Neural cell (in vitro differentiated cells): ENCODE data around the gene CPN1. TPM values are rescaled to one million over a fixed set of nuclear protein-coding genes. Genes with fewer than 3 reads are reported as not detected.

Experiments used
- H2AFZ ChIP-seq: fragments of 200-600, 300-800 bp; sonication (generic), shearing (Covaris generic); 2 replicates; pipeline ENCODE4 v1.6.0; 2014; ENCODE audit warnings: low read depth, mild to moderate bottlenecking, antibody characterized with exemption, low read length, moderate library complexity
- H3F3A ChIP-seq: fragments of 200-600 bp; shearing (Covaris generic); 2 replicates; pipeline ENCODE4 v1.6.1; 2016; ENCODE audit warnings: mild to moderate bottlenecking, moderate library complexity, mixed read lengths, antibody characterized with exemption, low read length; ENCODE audit not compliant: insufficient read depth, poor library complexity, severe bottlenecking
- H3K27ac ChIP-seq: fragments of 200-600, 300-800 bp; sonication (generic), shearing (Covaris generic); 2 replicates; pipeline ENCODE4 v1.5.1; 2014; ENCODE audit warnings: mild to moderate bottlenecking, low read length, moderate library complexity
- H3K27me3 ChIP-seq: fragments of 300-800, 200-600 bp; sonication (generic), shearing (Covaris generic); 2 replicates; pipeline ENCODE4 v1.6.0; 2014; ENCODE audit warnings: mild to moderate bottlenecking, low read depth, low read length, moderate library complexity; ENCODE audit not compliant: insufficient read depth
- H3K36me3 ChIP-seq: fragments of 300-800, 200-600 bp; sonication (generic), shearing (Covaris generic); 2 replicates; pipeline ENCODE4 v1.5.1; 2014; ENCODE audit warnings: mild to moderate bottlenecking, antibody characterized with exemption, low read length, moderate library complexity; ENCODE audit not compliant: insufficient read depth
- H3K4me2 ChIP-seq: fragments of 300-800, 200-600 bp; sonication (generic), shearing (Covaris generic); 2 replicates; pipeline ENCODE4 v1.6.0; 2014; ENCODE audit warnings: mild to moderate bottlenecking, low read length
- H3K4me3 ChIP-seq: fragments of 300-800, 200-600 bp; sonication (generic), shearing (Covaris generic); 2 replicates; pipeline ENCODE4 v1.5.1; 2014; ENCODE audit warnings: mild to moderate bottlenecking, low read length, moderate library complexity
- H3K79me2 ChIP-seq: fragments of 200-600 bp; shearing (Covaris generic); replicated peaks from 2 replicates; pipeline ENCODE4 v1.6.0; 2014; ENCODE audit warnings: mild to moderate bottlenecking, low read length, moderate library complexity; ENCODE audit not compliant: insufficient read depth
- H3K9ac ChIP-seq: fragments of 300-800, 200-600 bp; sonication (generic), shearing (Covaris generic); 2 replicates; pipeline ENCODE4 v1.6.1; 2016; ENCODE audit warnings: mild to moderate bottlenecking, low read length, mixed read lengths
- H3K9me2 ChIP-seq: fragments of 200-600 bp; shearing (Covaris generic); 2 replicates; pipeline ENCODE4 v1.6.1; 2016; ENCODE audit warnings: mild to moderate bottlenecking, low read length, mixed read lengths; ENCODE audit not compliant: insufficient read depth
- H3K9me3 ChIP-seq: fragments of 200-600, 300-800 bp; sonication (generic), shearing (Covaris generic); 2 replicates; pipeline ENCODE4 v1.6.1; 2016; ENCODE audit warnings: mild to moderate bottlenecking, mixed run types, low read length, moderate library complexity, mixed read lengths
- H4K20me1 ChIP-seq: fragments of 200-600 bp; shearing (Covaris generic); 2 replicates; pipeline ENCODE4 v1.6.1; 2016; ENCODE audit warnings: mild to moderate bottlenecking, mixed run types; ENCODE audit not compliant: insufficient read depth
- CTCF ChIP-seq: fragments of 450-650 bp; IDR thresholded peaks from 2 replicates; pipeline ENCODE4 v1.5.1; 2014; ENCODE audit warnings: antibody characterized with exemption, mild to moderate bottlenecking, moderate library complexity; ENCODE audit not compliant: poor library complexity, severe bottlenecking
- EP300 ChIP-seq: fragments of 450-650 bp; conservative IDR thresholded peaks from 2 replicates; pipeline ENCODE4 v1.6.1; 2014; ENCODE audit warnings: antibody characterized with exemption, mild to moderate bottlenecking, moderate library complexity; ENCODE audit not compliant: poor library complexity, severe bottlenecking
- EZH2 ChIP-seq: fragments of 200-600, 300-800 bp; shearing (Covaris generic), sonication (generic); IDR thresholded peaks from 2 replicates; pipeline ENCODE4 v1.6.1; 2014; ENCODE audit warnings: antibody characterized with exemption, low read length, borderline replicate concordance, mild to moderate bottlenecking; ENCODE audit not compliant: insufficient read depth, poor library complexity, severe bottlenecking
- MXI1 ChIP-seq: fragments of 450-650 bp; conservative IDR thresholded peaks from 2 replicates; pipeline ENCODE4 v1.6.1; 2014; ENCODE audit warnings: antibody characterized with exemption, mild to moderate bottlenecking; ENCODE audit not compliant: poor library complexity, severe bottlenecking
- POLR2AphosphoS5 ChIP-seq: IDR thresholded peaks from 2 replicates; pipeline ENCODE4 v1.6.1; 2012
- RAD21 ChIP-seq: fragments of 450-650 bp; conservative IDR thresholded peaks from 2 replicates; pipeline ENCODE4 v1.6.1; 2014; ENCODE audit warnings: antibody characterized with exemption, mild to moderate bottlenecking, moderate library complexity
- REST ChIP-seq: IDR thresholded peaks from 2 replicates; pipeline ENCODE4 v1.6.1; 2012; ENCODE audit warnings: borderline replicate concordance
- SMC3 ChIP-seq: fragments of 450-650 bp; conservative IDR thresholded peaks from 2 replicates; pipeline ENCODE4 v1.6.1; 2014; ENCODE audit warnings: antibody characterized with exemption, mild to moderate bottlenecking, moderate library complexity; ENCODE audit not compliant: poor library complexity
- TAF1 ChIP-seq: IDR thresholded peaks from 2 replicates; pipeline ENCODE4 v1.6.1; 2012; ENCODE audit warnings: low read depth
- polyA plus RNA-seq: library from polyadenylated mRNA; depleted of rRNA; stranded (reverse); fragments of >200 nt; gene quantifications from 2 replicates; pipeline ENCODE4 v1.2.3, GENCODE V29; 2014

Gene CPN1
- polyA plus RNA-seq, 1 donor from 2014 or later: not detected

DNA sequence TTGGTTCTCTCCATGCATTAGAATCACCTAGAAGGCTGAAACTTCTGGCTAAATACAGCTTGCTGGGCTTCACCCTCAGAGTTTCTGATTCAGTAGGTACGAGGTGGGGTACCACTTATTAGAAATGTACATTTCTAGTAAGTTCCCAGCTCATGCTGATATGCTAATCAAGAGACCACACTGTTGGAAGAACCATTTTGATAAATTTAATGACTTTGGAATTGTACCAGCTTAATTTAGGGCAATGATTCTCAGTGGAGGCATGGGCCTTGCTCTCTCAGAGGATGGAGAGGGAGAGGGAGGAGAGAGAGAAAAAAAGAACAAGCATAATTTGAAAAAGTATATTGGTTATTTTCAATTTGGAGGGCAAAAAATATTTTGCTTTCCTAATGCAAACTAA lies 20.3 kb downstream of the CPN1 start:
- no peaks in the 10 kb centered on the region for H3K27me3 ChIP-seq

DNA sequence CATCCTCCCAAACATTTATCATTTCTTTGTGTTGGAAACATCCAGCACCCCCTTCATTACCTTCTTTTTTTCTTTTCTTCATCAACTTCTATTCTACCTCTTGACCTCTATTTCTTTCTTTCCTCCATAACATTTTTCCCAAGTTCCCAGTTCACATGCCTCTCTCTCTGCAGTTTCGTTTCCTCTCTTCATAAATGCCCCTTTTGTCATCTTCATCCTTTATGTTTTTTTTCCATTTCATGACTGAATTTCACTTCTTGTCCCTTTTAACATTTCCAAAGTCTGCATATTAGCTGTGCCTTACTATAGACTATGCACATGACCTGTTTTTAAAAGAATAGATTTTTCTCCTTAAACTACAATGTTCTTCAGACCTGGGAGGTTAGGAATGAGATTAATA lies 23.7 kb downstream of the CPN1 start:
- Histone ChIP-seq H3K27ac (no peak overlapping the region), H4K20me1 (no peaks in the 10 kb centered on the region), H3K36me3 (no peaks in the 10 kb centered on the region), H3K9me3 (peaks cover 5% of the 10 kb centered on the region), H3K4me3 (no peak overlapping the region), H3K4me2 (no peak overlapping the region), H2AFZ (no peak overlapping the region), H3K27me3 (no peaks in the 10 kb centered on the region), H3K79me2 (no peaks in the 10 kb centered on the region), H3K9me2 (no peaks in the 10 kb centered on the region), H3K9ac (no peak overlapping the region), H3F3A (no peaks in the 10 kb centered on the region)
- TF ChIP-seq MXI1: no peak
- no peak for TF ChIP-seq REST
- TF ChIP-seq EP300: no peak
- no peak for TF ChIP-seq POLR2AphosphoS5
- TF ChIP-seq EZH2: no peak
- no peak for TF ChIP-seq SMC3
- TF ChIP-seq TAF1: no peak

More for the DNA sequence above, 20.3 kb downstream of the CPN1 start:
- Histone ChIP-seq H3K9ac (no peak overlapping the region), H3K27ac (no peak overlapping the region), H3K9me3 (peaks cover 5% of the 10 kb centered on the region), H3F3A (no peaks in the 10 kb centered on the region), H3K9me2 (no peaks in the 10 kb centered on the region), H3K4me3 (no peak overlapping the region), H4K20me1 (no peaks in the 10 kb centered on the region), H3K79me2 (no peaks in the 10 kb centered on the region), H3K36me3 (no peaks in the 10 kb centered on the region), H3K4me2 (no peak overlapping the region), H2AFZ (no peak overlapping the region)
- TF ChIP-seq MXI1 (no peak), POLR2AphosphoS5 (no peak), REST (no peak), EZH2 (no peak), TAF1 (no peak), CTCF (no peak), EP300 (no peak), SMC3 (no peak), RAD21 (no peak)
